GM18858 (cell line): Measurements from ENCODE around the gene NECAB2.

Source experiments
- ATAC-seq: cut with Tn5 transposase; IDR thresholded peaks from one replicate; pipeline ENCODE4 v1.9.1; 2021; ENCODE audit not compliant: unreplicated experiment

NECAB2 gene

GRCh38 chr16:83965444-83966152, 2.4 kb upstream of the NECAB2 start:
- no peak for ATAC-seq

GRCh38 chr16:83966153-83966696, 1.8 kb upstream of the NECAB2 start:
- ATAC-seq, result no peak

DNA sequence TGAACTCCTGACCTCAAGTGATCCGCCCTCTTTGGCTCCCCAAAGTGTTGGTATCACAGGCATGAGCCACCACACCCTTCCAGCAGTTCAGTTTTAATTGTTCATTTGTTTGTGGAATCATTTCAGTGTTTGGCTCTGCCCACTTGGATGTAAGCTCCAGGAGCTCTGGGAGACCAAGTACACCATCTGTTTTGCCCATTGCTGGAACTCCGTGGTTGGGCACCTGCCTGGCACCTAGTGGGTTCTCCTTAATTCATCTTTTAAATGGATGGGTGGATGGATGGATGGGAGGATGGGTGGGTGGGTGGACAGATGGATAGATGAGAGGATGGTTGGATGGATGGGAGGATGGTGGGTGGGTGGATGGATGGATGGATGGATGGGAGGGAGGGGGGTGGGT, 953 bp upstream of the NECAB2 start:
- no peak for ATAC-seq

DNA sequence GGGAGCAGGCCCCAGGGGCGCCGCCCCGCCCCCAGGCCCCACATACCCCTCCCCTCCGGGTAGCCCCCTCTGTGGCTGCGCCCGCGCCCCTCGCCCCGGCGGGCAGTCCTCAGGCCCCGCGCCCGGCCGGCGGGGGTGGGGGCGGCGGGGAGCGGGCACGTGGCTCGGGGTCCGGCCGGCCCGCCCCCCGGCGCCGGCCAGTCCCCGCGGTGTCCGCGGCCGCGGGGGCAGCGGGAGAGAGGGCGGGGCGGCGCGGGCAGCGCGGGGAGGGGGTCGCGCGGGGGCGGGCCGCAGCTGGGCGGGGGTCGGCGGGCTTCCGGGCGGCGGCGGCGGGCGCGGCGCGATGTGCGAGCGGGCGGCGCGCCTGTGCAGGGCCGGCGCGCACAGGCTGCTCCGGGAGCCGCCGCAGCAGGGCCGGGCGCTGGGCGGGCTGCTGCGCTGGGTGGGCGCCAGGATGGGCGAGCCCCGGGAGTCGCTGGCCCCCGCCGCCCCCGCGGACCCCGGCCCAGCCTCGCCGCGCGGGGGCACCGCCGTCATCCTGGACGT, 335 bp downstream of the NECAB2 start:
- no peak for ATAC-seq

DNA sequence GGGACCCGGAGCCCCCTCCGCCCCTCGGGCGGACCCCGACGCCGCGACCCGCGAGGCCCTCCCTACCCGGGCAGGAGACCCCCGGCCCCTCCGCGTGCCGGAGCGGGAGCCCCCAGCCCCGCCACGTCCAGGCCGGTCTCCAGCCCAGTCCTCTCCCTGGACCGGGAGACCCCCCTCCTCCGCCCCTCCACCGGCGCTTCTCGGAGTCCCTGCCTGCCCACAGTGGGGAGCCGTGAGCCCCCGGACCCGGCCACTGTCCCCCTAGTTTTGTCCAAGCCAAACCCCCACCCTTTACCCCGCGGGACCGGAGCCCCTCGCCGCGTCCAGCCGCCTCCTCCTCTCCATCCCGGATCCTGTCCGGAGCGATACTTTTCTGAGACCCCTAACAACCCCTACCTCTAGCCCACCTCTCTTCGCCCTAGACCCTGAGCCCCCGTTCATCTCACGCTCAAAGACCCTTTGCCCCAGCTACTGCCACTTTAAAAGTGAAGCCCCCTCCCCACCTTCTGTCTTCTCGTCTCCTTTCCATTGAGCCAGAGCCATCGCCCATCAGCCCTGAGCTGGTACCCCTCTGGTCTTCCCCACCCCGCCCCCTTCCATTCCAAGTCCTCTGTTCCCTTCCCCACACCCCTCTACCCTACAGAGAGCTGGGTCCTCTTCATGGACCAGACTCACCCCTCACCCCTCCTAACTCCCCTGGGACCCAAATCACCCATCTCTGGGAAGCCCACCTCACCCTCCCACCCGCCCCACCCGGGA, 1.0 kb downstream of the NECAB2 start:
- ATAC-seq, result no peak

DNA sequence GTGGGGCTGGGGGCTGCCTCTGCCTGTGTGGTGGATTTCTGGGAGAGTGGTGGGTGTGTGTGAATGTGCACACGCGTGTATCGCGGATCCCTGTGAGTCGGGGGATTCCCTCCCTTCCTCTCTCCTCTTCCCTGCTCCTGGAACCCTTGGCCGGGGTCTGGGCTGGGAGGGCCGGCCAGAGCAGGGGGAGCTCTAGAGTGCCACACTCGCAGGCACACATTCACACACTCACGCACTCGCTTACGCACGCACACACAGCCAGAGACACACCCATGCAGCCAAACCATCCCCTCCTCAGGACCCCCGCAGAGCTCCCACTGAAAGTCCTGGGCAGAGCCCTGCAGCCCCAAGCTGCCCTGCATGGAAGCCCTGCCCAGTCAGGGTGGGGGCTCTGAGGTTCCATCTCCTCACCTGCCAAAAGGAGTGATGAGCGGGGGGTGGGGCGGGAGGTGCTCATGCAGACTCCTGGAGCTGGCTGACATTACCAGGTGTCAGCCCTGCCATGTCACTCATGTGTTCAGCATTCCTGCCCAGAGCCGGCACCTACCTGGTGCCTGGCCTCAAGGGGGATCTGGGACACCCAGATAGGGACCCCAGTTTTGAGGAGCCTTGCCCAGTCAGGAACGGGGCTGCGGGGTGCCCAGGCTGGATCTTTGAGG, 1.9 kb downstream of the NECAB2 start:
- no peak for ATAC-seq

- no peak for ATAC-seq
These were observed 2.4 kb downstream of the NECAB2 start for GRCh38 chr16:83970430-83970815.

- no peak for ATAC-seq
These were observed 3.4 kb downstream of the NECAB2 start for GRCh38 chr16:83971165-83972130.

- no peak for ATAC-seq
These were observed 4.4 kb downstream of the NECAB2 start for GRCh38 chr16:83972256-83973008.

- no peak for ATAC-seq
These were observed 5.0 kb downstream of the NECAB2 start for GRCh38 chr16:83973077-83973476.

DNA sequence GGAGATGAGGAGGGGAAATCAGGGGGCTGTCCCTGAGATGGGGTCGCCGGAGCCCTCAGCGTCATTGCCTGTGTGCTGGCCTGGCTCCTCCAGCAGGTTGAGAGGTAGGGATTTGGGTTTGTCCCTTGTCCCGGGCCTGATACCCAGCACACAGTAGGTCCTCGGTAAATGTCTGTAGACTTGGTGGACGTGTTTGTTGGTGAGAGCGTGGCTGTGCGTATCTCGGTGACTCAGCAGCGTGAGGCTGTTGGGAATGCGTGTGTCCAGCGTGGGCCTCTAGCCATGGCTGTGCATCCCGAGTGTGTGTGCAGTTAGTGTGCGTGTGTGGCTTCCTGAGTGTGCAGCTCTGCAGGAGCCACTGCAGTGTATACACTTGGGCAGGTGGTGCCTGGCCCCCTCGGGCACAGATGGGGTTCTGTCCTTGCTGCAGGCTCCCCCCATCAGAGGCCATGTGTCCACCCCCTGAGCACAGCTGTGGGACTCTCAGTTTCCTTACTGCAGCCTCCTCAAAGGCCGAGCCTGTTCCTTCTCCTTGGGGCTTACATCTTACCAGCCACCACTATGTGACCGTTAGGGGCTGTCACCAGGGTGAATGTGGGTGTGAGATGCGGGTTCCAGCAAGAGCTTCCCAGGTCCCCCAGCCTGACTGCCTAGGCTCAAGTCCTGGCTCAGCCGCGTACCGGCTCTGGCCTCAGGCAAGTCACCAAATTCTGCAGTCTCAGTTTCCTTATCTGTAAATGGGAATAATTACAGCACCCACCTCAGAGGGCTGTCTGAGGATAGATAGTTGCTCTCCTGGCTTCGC, 5.7 kb downstream of the NECAB2 start:
- ATAC-seq, result no peak

DNA sequence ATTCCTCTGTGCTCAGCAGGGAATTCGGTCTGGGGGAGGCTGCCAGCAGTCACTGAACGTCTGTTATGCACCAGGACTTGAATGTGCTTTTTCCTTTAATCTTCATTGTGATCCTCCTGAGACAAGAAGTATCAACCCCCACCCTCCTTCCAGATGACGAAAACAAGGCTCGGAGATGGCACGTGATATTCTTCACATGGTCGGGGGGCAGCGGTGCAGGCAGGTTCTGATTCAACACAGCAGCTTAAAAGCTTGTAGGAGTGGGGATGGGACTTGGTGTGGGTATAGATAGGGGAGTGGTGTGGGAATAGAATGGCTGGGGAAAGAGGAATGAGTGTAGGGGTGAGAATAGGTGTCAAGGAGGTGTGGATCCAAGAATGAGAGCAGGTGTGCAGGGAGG, 6.4 kb downstream of the NECAB2 start:
- no peak for ATAC-seq

- ATAC-seq, result no peak
These were observed 7.7 kb downstream of the NECAB2 start for GRCh38 chr16:83975590-83976260.

GRCh38 chr16:83977056-83977815, 9.2 kb downstream of the NECAB2 start:
- no peak for ATAC-seq

GRCh38 chr16:83978401-83978904, 10.4 kb downstream of the NECAB2 start:
- ATAC-seq, result no peak

DNA sequence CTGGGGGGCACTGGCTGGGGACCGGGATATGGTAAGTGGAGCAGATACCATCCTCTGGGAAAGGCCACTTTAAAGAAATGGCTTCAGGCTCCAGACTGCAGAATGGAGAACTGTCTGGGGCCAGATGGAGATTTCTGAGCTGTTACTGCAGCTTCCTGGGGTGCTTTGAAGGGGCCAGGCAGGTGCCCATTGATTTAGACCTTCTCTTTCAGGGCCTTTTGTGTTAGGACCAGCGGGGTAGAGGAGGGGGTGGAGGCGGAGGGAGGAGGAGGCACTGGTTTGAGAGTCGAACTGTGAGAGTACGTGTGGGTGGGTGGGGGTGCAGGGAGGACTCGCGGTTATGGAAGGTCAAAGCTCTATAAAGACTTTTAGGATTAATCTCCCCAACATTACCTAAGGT, 11.4 kb downstream of the NECAB2 start:
- ATAC-seq, result no peak

DNA sequence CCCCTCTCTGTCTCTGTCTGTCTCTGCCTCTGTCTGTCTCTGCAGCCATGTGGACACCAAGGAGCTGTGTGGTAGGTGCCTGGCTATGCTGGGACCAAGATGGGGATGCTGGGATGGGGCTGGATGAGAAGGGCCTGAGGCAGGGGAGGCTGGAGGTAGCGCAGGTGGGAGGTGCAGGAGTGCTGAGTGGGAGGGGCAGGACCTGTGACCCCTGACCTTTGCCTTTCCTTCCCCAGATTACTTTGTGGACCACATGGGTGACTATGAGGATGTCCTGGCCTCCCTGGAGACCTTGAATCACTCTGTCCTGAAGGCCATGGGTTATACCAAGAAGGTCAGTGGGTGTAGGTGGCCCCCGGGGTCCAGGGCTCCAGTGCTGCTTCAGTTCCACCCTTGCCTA, 12.8 kb downstream of the NECAB2 start:
- no peak for ATAC-seq
